DND-41 (cell line): Measurements from ENCODE around the gene CD300LG.

Experiments
- EZH2 ChIP-seq: IDR thresholded peaks from 3 replicates; pipeline ENCODE4 v1.6.1; 2012; ENCODE audit warnings: borderline replicate concordance, low read depth, mild to moderate bottlenecking, moderate library complexity, low read length, inconsistent platforms; ENCODE audit not compliant: severe bottlenecking
- TF ChIP-seq, protein P1 (sequence below): IDR thresholded peaks from 2 replicates; pipeline ENCODE4 v1.5.1; 2012; ENCODE audit warnings: borderline replicate concordance, low read length, moderate library complexity, mild to moderate bottlenecking; ENCODE audit not compliant: poor library complexity, severe bottlenecking; ENCODE audit errors: extremely low read depth

- TF ChIP-seq, protein P1, sequence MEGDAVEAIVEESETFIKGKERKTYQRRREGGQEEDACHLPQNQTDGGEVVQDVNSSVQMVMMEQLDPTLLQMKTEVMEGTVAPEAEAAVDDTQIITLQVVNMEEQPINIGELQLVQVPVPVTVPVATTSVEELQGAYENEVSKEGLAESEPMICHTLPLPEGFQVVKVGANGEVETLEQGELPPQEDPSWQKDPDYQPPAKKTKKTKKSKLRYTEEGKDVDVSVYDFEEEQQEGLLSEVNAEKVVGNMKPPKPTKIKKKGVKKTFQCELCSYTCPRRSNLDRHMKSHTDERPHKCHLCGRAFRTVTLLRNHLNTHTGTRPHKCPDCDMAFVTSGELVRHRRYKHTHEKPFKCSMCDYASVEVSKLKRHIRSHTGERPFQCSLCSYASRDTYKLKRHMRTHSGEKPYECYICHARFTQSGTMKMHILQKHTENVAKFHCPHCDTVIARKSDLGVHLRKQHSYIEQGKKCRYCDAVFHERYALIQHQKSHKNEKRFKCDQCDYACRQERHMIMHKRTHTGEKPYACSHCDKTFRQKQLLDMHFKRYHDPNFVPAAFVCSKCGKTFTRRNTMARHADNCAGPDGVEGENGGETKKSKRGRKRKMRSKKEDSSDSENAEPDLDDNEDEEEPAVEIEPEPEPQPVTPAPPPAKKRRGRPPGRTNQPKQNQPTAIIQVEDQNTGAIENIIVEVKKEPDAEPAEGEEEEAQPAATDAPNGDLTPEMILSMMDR = no peak
- TF ChIP-seq EZH2 = no peak
Measured at GRCh38 chr17:43891851-43892646, 45.1 kb downstream of the CD300LG start.
